CD4-positive, alpha-beta T cell (primary cell): ENCODE data around the gene IAPP. TPM values are rescaled to one million over a fixed set of nuclear protein-coding genes. Genes with fewer than 3 reads are reported as not detected.

Experiments used
- ATAC-seq: fragments of 200-7000 bp; cut with Tn5 transposase; one replicate; pipeline ENCODE4 v1.10.0; 2022; ENCODE audit warnings: mild to moderate bottlenecking; ENCODE audit not compliant: poor library complexity
- CTCF ChIA-PET: fragments of 350-600 bp; sonication (Branson Sonifier 250); formaldehyde crosslinking; loops from one replicate; lab custom pipeline; 2021; ENCODE audit warnings: antibody characterized with exemption, inconsistent platforms; lab: Charles Lee
- POLR2A ChIA-PET: fragments of 350-600 bp; sonication (Branson Sonifier 250); formaldehyde crosslinking; loops from one replicate; lab custom pipeline; 2021; ENCODE audit warnings: antibody characterized with exemption, inconsistent platforms; lab: Charles Lee
- DNase-seq, 14 experiments: peaks; one replicate each; pipeline ENCODE4 v3.0.0-alpha.2; 2013 to 2020; ENCODE audit warnings: mixed read lengths in 2 of 14
- H3K27ac ChIP-seq, 2 donors: one replicate each; pipeline versions ENCODE4 v1.5.1 to v1.7.0; 2013; ENCODE audit warnings: low read length in 2 of 2, low read depth in 1 of 2, mild to moderate bottlenecking in 1 of 2
- H3K27me3 ChIP-seq, 2 experiments: 1 replicate in 1 of 2; 2 replicates in 1 of 2; pipeline versions ENCODE4 v1.6.1 to v1.7.0; 2013; ENCODE audit warnings: low read length in 2 of 2, control low read depth in 1 of 2, mild to moderate bottlenecking in 1 of 2, moderate library complexity in 1 of 2; ENCODE audit not compliant: insufficient read depth in 2 of 2, control insufficient read depth in 1 of 2
- H3K36me3 ChIP-seq: one replicate; pipeline ENCODE4 v1.6.1; 2013; ENCODE audit warnings: low read length, control low read depth; ENCODE audit not compliant: insufficient read depth
- H3K4me1 ChIP-seq: one replicate; pipeline ENCODE4 v1.6.1; 2013; ENCODE audit warnings: low read length, control low read depth; ENCODE audit not compliant: insufficient read depth
- H3K4me3 ChIP-seq: one replicate; pipeline ENCODE4 v1.5.1; 2013; ENCODE audit warnings: mild to moderate bottlenecking, low read length, moderate library complexity
- H3K9me3 ChIP-seq, 2 experiments: 1 replicate in 1 of 2; 2 replicates in 1 of 2; pipeline versions ENCODE4 v1.6.1 to v1.7.0; 2013; ENCODE audit warnings: low read length in 2 of 2, mild to moderate bottlenecking in 2 of 2, control low read depth in 1 of 2, moderate library complexity in 1 of 2; ENCODE audit not compliant: control insufficient read depth in 1 of 2, insufficient read depth in 1 of 2
- H3K27ac Mint-ChIP-seq: one replicate; pipeline ENCODE4 v1.8.0; 2020; ENCODE audit warnings: mixed read lengths
- H3K27me3 Mint-ChIP-seq: one replicate; pipeline ENCODE4 v1.8.0; 2021; ENCODE audit warnings: mixed read lengths
- H3K36me3 Mint-ChIP-seq: one replicate; pipeline ENCODE4 v1.8.0; 2021; ENCODE audit warnings: low read depth, mixed read lengths
- H3K4me1 Mint-ChIP-seq: one replicate; pipeline ENCODE4 v1.8.0; 2021; ENCODE audit warnings: low read depth, mixed read lengths
- H3K4me3 Mint-ChIP-seq: one replicate; pipeline ENCODE4 v1.8.0; 2020; ENCODE audit warnings: mild to moderate bottlenecking, mixed read lengths
- H3K9me3 Mint-ChIP-seq: one replicate; pipeline ENCODE4 v1.8.0; 2020; ENCODE audit warnings: mixed read lengths
- intact Hi-C, 2 experiments: fragments of 100-400 bp; cut with DNase I in 1 of 2; cut with micrococcal nuclease in 1 of 2; formaldehyde crosslinking; loops; one replicate each; pipeline versions ENCODE4 v1.15.1 to v1.9.0; 2023 to 2025; cut with DNase I, micrococcal nuclease
- total RNA-seq, 174 experiments: library from RNA in 2 of 174; stranded (reverse) in 2 of 174; gene quantifications; one replicate each; pipeline ENCODE4 v1.2.3 and lab custom pipeline; 2021 to 2026
- TF ChIP-seq, protein P1 (sequence below): fragments of 200-600 bp; IDR thresholded peaks from one replicate; pipeline ENCODE4 v1.8.0; 2022; ENCODE audit warnings: antibody characterized with exemption, mild to moderate bottlenecking

The IAPP gene
- total RNA-seq, 2 experiments from 2014 or later: not detected

DNA sequence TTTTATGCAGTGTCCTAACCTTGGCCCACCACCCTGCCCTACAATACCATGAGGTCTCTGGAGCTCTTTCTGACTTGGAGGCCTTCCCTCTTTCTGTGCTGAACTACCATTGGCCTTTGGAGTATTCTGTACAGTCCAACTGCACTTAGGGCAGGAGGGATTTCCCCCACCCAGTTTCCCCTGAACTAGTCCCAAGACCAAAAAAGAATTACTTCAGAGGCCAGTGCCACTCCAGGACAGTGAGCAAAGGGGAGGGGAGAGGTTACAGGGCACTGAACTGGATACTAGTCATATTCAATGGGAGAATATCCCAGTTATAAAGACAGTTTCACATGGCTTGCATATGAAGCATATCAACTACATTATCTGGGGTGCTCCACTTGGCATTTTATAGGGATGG is 44.1 kb upstream of the IAPP start:
- H3K27me3 Mint-ChIP-seq: peaks cover 7% of the 10 kb centered on the region
- peaks cover 7% of the 10 kb centered on the region for H3K9me3 Mint-ChIP-seq
- H3K27ac Mint-ChIP-seq: no peak overlapping the region
- H3K4me3 ChIP-seq: no peak overlapping the region
- peaks cover 6 to 11% of the 10 kb centered on the region in 2 experiments for H3K9me3 ChIP-seq
- no peak for DNase-seq
- no peaks in the 10 kb centered on the region for H3K4me1 Mint-ChIP-seq
- no peak overlapping the region for H3K27ac ChIP-seq
- H3K27me3 ChIP-seq: no peaks in the 10 kb centered on the region
- CTCF ChIA-PET: no interaction called here
- POLR2A ChIA-PET: no interaction called here
- H3K36me3 ChIP-seq: no peaks in the 10 kb centered on the region
- intact Hi-C loops: no loop called here
- peaks cover 5% of the 10 kb centered on the region for H3K36me3 Mint-ChIP-seq
- H3K4me1 ChIP-seq: no peaks in the 10 kb centered on the region
- ATAC-seq: no peak
- TF ChIP-seq, protein P1, sequence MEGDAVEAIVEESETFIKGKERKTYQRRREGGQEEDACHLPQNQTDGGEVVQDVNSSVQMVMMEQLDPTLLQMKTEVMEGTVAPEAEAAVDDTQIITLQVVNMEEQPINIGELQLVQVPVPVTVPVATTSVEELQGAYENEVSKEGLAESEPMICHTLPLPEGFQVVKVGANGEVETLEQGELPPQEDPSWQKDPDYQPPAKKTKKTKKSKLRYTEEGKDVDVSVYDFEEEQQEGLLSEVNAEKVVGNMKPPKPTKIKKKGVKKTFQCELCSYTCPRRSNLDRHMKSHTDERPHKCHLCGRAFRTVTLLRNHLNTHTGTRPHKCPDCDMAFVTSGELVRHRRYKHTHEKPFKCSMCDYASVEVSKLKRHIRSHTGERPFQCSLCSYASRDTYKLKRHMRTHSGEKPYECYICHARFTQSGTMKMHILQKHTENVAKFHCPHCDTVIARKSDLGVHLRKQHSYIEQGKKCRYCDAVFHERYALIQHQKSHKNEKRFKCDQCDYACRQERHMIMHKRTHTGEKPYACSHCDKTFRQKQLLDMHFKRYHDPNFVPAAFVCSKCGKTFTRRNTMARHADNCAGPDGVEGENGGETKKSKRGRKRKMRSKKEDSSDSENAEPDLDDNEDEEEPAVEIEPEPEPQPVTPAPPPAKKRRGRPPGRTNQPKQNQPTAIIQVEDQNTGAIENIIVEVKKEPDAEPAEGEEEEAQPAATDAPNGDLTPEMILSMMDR: no peak
- no peak overlapping the region for H3K4me3 Mint-ChIP-seq

DNA sequence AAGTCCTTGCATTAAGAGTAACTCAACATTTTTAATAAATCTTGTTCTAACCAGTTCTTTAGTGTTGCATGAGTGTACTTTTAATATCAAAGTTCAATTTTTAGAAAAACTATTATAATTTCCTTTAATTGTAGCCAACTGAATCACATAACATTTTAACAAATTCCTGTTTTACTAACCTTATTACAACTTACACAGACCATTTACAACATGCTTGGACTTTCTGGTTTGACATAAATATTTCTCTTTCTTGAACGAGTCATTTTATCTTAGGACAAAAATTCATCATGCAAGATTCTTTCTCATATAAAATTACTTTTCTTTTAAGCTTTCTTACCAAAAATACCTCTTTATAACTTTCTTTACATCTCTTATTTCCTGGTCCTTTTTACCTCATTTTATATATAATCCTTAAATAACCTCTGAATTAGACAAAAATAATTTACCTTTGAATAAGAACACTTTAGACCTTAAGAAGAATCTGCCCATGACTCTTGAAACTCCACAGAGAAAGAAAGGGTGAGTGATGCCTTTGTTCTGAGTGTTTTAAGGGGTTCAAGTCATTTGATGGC is 41.9 kb upstream of the IAPP start:
- H3K4me1 Mint-ChIP-seq: no peaks in the 10 kb centered on the region
- H3K27me3 Mint-ChIP-seq: peaks cover 4% of the 10 kb centered on the region
- ChIA-PET POLR2A (no interaction called here), CTCF (no interaction called here)
- intact Hi-C loops: no loop called here
- Histone ChIP-seq H3K27ac (no peak overlapping the region), H3K4me3 (no peak overlapping the region), H3K4me1 (no peaks in the 10 kb centered on the region), H3K27me3 (no peaks in the 10 kb centered on the region), H3K36me3 (no peaks in the 10 kb centered on the region), H3K9me3 (peaks cover 6 to 11% of the 10 kb centered on the region in 2 experiments)
- H3K36me3 Mint-ChIP-seq: peaks cover 5% of the 10 kb centered on the region
- TF ChIP-seq, protein P1: no peak
- H3K9me3 Mint-ChIP-seq: peaks cover 7% of the 10 kb centered on the region
- ATAC-seq (no peak), DNase-seq (no peak)
- no peak overlapping the region for H3K4me3 Mint-ChIP-seq
- no peak overlapping the region for H3K27ac Mint-ChIP-seq

DNA sequence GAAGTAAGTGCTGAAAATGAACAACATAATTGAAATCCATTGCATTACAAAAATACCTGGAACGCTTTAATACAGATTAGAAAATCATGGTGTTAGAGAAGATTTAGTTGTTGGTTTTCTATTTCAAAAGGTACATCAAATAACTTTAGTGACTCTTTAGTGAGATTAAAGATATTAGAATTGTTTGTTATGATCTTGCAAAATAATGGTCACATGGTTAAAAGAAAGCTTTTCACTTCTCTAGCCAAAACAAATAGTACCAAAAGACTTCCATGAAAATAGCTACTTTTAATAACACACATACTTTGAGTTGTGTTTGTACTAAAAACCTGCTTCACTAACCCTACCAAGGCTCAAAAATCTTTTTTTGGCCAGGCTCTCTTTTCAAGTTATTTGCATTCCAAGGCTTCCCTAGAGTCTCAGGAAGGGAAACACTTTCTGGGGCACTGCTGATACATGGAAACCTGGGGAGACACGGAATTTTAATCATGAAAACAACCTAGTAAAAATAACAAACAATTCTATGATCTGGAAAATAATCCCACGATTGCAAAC is 37.9 kb upstream of the IAPP start, which contains the start of gene SLCO1A2:
Gene SLCO1A2, minus strand, starts transcription at position 147 of the 555 bp plus-strand sequence. CDS start 270 bp downstream, outside the sequence.
- Histone ChIP-seq H3K4me1 (no peaks in the 10 kb centered on the region), H3K27ac (no peak within 1 kb of the TSS), H3K36me3 (no peaks in the 10 kb centered on the region), H3K9me3 (no peaks in the 10 kb centered on the region), H3K27me3 (no peaks in the 10 kb centered on the region), H3K4me3 (no peak within 1 kb of the TSS)
- intact Hi-C loops: no loop called here
- H3K4me3 Mint-ChIP-seq: no peak within 1 kb of the TSS
- H3K27ac Mint-ChIP-seq: no peak within 1 kb of the TSS
- ATAC-seq: no peak
- TF ChIP-seq, protein P1: no peak
- H3K9me3 Mint-ChIP-seq: no peaks in the 10 kb centered on the region
- no peak for DNase-seq
- POLR2A ChIA-PET: no interaction called here
- no peaks in the 10 kb centered on the region for H3K4me1 Mint-ChIP-seq
- CTCF ChIA-PET: no interaction called here
- H3K36me3 Mint-ChIP-seq: no peaks in the 10 kb centered on the region
- H3K27me3 Mint-ChIP-seq: peaks cover 4% of the 10 kb centered on the region
